Germinal center (tissue), 1 donor: ENCODE measurements around the gene PIGM.
"Not testable (repeated sequence)": the region's sequence is repeated elsewhere in the genome, so short reads cannot be mapped to it uniquely, and the experiment has no call there.

Experiments used
- DNase-seq: peaks from one replicate; pipeline ENCODE4 v3.0.0; 2012; ENCODE audit warnings: mixed read lengths, low spot score

Gene PIGM

DNA sequence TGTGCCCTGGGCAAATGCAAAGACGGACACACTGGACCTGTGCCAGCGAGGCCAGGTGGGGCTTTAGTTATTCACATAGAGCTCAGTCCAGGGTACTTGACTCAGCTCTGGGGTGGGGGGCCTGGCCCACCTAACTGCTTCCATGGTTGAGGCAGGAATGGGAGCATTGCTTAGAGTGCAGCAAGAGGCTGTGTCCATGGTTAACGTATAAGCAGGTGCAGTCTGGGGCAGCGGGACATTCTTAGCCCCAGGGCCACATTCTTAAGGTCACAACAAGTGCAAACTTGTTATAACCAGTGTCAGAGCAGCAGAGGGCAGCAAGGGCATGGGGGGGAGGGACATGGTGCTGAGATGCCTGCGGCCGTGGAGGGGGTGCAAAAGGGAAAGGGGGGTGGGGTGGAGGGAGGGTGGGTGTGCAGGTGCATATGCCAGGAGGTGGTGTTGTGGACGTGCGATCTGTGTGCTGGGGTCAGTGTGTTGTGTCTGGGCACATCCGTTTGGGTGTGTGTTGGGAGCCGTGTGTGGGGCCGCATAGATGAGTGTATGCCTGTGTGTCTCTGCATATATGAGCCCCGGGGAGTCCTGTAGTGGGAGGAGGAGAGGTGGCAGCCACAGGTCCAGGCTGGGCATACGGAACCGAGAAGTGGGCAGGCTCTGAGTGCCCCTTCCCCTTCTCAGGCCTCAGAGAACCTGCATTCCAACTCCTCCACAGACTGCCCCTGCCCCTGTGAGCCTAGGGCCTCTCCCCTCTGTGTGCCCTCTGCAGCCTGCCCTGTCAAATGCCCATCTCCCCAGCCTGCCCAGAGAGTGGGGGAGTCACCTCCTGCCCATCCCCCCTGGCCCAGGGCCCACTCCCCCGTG is 29.8 kb upstream of the PIGM start:
- no peak for DNase-seq

DNA sequence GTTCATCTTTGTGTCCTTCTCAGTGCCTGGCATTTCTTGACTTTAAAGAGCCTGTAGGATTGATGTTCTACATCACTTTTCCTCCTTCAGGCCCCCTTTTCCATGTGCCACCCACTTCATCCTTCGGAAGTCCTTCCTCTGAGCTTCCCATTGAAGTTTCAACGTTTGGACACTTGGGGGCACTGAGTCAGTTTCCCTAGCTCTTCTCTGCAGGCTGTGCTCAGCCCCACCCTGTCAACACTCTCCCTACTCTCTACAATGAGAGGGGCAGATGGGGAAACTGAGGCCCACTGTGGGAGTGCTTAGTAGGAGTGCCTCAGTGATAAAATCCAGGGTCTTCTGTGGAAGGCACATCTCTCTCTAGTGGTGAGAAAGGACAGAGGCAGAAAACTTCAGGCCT is 26.3 kb upstream of the PIGM start:
- DNase-seq: no peak

DNA sequence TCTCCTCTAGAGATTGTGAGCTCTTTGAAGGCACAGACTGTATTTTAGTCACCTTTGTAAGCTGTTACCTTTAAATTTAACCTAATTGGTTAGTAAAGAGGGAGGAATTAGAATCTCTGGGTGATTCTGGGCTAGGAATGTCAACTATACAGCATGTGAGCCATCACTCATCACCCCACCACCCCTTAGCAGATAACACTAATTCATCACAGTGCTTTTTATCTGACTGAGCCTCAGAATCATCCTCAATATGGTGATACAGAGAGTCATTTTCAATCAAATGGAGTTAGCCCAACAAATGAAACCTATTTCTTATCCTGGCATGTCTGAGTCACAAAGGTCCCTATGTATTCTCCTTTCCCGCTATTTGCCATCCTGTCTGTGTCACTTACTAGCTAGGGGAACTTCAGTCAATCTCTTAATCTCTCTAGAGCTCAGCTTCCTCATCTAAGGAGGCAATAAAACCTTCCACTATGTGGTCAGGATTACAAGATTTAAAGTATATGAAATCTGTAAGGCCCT is 24.9 kb upstream of the PIGM start:
- DNase-seq: no peak

DNA sequence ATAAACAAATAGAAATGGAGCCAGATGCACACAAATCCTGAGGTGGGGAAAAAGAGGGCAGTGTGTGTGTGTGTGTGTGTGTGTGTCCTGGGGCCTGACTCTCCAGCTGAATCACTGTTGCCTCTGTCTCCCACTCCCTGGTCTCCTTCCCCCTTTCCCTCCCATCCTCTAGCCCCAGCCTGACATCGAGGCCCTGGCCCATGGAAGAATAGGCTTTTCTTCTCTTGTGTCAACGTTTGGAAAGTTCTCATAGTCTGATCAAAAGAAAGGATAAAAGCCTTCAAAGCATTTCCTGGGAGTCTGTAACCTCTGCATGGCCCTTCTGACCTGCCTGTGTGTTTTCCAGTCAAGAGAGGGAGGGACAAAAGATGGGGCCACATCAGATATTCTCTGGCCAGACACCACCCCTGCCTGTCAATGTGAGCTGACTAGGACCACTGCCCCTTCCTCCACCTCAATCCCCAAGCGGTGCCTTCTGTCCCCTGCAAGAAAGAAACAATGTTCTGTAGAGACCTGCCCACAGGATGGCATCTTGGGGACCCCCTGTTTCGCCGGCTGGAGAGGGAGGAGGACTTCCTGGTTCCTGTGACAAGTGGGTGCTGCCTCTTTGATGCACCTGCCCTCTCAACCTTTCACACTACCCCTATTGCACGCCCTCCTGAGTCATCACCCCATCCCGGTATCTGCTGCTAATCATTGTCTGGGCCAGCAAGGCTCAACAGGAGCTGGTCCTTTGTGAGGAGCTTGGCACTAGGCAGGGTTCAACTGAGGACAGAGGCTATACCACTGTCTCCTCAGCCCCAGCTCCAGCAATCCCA is 22.0 kb upstream of the PIGM start:
- DNase-seq: no peak

DNA sequence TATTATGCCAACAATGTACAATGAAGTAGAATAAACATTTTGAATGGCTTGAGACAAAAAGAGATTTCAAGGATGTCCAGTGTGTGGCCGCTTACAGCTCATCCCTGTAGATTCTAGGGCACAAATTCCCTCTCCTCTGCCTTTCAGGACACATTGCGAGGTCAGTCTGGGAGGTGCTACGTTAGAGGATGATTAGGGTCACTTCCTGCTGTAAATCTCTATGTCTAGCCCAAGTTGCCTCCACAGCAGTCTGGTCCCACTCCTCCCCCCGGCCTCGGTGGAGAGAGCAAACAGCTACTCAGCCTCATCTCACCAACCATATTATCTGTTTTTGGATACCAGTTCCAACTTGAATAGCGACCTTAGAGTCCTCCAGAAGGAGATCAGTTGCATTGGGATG is 21.1 kb upstream of the PIGM start:
- DNase-seq: no peak

DNA sequence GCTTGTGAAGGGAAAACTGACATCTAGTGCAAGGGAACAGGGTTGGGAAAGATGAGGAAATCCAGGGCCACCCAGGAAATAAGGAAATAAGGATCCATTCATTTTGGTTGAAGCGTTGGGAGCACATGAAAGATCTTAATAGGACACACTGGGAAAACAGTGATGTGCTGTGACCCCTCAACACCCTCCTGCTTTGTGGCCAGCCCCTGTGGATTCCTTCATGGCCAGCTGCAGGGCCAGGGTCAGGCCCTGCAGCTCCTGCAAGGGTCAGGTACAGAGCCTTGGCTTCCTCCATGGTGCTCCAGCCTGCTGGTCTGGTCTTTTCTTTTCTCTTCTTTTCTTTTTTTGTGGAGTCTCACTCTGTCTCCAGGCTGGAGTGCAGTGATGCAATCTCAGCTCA is 18.8 kb upstream of the PIGM start:
- no peak for DNase-seq

DNA sequence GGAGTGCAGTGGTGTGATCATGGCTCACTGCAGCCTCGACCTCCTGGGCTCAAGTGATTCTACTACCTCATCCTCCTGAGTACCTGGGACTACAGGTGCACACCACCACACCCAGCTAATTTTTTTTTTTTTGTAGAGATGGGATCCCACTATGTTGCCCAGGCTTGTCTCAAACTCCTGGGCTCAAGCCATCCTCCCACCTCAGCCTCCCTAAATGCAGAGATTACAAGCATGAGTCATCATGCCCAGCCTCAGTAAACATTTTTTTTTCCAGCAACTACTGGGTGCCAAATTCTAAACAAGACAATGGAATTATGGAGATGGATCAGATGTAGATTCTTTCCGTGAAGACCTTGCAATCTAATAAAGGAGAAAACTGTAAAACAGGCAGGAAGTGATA is 18.4 kb upstream of the PIGM start:
- not testable (repeated sequence) for DNase-seq

DNA sequence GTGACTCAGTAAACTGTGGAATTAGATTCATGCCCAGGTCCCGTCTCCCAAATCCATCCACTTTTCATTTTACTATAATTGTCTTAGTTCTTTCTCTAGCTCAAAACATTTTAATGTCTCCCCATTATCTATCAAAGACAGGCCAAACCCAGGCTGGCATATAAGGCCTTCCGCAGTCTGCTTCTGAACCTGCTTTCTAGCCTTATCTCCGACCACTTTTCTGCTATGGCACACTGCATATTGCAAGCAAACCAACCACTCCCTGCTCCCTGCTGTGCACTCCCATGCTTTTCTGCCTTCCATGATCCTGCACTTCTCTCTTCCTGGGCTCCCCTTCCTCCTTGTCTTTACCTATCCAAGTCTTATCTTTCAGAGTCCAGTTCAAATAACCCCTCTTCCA is 17.3 kb upstream of the PIGM start:
- no peak for DNase-seq

DNA sequence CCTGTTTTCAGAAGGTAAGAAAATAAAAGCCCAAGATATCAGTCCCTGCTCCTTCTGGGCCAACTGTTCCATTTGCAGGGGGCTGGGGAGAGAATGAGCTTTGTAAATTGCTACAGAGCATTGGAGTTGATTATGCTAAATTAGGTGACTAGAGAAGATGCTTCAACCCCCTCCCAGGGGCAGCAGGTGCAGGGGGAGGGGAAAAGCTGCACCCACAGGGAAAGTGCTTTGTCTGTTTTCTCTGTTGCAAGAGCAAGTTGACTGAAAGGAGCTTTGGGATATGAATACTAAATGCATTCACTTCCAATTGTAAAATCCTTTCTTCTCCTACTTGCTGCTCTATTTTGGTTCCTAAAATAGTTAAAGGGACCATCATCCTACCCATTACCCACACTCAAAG is 16.5 kb upstream of the PIGM start:
- DNase-seq: no peak

DNA sequence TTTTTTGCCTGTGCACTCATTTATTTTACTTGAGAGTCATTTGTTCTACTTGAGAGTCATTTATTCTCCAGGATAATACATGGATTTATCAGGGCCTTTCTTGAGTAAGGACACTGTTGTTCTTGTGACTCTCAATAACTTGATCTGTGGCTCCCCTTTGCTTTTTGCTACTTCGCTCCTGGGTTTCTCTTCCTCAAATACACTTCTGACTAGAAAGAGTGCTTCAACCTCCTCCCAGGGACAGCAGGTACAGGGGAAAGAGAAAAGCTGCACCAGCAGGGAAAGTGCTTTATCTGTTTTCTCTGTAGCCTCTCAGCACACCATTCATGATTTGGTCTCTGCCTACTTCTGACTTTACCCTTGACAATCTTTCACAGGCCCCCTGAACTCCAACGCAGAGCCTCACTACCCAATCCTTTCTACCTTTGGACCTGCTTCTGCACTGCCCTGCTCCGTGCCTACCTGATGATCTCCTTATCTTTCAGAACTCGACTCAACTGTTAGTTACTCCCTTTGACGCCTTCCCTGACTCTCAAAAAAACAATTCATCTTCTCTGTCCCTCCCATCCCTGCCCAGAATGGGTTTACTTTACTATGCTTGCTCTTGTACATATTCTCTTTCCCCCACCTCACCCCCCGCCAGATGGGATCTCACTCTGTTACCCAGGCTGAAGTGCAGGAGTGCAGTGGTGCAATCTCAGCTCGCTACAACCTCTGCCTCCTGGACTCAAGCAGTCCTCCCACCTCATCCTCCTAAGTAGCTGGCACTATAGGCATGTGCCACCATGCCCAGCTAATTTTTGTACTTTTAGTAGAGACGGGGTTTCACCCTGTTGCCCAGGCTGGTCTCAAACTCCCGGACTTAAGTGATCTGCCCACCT is 15.6 kb upstream of the PIGM start:
- peak; percentile 42 for DNase-seq

DNA sequence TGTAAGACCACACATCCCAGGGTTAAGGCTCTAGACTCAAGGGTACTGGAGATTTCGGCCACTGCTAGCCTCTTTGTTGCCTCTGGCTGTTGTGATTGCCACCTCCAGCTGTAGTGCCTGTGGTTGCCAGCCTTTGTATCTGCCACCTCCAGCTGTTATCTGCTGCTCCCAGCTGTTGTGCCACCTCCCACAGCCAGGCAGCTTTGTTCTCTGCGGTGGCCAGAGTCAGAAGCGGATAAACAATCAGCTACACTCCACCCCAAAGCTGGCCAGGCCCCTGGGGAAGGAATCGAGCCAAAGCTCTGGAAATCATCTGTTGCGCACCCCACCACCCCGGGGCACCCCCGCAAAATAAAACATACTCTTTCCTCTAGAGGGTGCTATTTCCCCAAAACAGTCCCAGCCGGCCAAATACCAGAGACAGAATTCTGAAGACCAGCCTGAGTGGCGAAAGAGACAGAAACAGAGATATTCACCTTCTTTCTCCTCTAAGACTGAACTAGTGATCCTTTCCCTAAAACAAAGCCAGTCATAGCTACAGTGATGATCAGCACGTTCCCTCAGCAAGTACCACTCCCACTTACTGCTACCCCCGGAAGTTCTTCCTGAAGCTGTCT is 14.8 kb upstream of the PIGM start:
- peak; percentile 80 for DNase-seq

DNA sequence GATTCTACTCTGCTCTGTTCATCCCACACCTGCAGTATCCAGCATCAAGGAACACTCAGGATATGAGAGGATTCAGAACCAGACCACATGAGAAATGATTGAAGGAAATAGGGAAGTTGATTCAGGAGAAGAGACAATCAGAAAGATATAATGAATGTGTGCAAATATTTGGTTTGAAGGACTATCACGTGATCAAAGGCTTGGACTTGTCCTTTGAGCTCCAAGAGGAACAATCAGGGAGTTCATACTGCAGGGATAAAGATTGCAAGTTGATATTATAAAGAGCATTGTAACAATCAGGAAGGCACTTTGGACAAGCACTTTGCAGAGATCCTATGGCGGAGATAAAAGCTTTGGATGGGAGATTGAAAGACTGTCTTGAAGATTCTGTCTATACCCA is 13.9 kb upstream of the PIGM start:
- no peak for DNase-seq

DNA sequence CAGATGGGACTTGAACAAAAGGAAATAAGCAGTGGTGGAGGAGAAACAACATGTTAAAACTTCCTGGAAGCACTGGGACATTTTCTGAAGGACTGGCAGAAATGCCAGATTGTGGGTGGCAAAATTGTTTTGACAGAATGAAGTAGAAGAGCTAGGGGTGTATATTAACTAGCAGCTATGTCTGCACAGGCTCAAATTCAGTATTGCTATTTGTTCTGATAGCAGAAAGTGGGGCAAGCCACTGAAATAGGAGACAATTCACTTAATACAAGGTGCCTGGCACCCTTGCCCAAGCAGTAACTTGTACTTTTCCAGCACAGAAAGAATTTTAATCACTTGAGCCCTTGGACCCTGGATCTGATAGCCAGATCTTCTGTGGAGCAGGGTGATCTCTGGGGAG is 11.8 kb upstream of the PIGM start:
- DNase-seq: no peak

DNA sequence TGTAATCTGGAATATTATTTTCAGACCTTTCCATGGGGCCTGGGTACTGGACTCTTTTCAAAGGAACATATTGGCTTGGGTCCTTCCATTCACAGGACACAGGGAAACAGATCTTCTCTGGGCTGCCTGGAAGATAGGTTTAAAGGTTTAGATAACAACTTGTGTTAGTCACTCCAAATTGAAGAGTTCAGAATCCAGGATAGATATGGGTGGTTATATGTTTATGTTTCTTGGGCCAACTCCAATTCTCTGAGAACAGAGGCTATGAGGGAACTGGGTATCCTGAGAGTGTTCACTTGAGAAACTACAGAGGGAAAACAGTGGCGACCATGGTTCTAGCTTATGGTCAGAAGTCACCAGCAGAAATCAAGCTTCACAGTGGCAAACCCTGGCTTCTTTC is 8.7 kb upstream of the PIGM start:
- DNase-seq: no peak

DNA sequence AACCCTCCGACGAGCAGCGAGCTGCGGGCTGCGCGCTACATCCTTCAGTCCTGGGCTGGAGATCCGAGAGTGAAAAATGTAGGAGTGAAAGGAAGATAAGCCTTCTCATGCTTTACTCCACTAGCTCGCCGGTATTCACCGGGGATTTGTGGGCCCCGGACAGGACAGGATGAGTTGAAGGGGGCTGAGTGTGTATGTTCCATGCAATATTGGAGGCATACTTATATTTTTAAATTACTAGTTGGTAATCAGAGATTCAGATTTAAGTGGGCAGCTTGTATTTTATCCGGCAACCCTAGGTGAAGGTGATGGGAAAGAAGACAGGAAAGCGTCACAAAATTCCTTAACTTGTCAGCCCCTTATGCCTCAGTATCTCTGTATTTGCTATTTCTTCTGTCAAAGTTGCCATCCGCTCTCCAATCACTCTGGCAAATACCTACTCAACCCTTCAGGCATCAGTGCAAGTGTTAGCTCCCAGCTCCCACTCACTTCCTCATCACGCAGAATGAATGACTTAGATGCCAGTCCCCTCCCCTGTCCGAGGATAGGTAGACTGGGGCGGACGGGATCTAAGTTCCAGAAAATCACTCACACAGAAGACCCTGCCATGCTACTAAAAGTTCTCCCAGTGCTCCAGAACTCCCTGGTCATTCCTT is 503 bp upstream of the PIGM start:
- peak; percentile 20 for DNase-seq

DNA sequence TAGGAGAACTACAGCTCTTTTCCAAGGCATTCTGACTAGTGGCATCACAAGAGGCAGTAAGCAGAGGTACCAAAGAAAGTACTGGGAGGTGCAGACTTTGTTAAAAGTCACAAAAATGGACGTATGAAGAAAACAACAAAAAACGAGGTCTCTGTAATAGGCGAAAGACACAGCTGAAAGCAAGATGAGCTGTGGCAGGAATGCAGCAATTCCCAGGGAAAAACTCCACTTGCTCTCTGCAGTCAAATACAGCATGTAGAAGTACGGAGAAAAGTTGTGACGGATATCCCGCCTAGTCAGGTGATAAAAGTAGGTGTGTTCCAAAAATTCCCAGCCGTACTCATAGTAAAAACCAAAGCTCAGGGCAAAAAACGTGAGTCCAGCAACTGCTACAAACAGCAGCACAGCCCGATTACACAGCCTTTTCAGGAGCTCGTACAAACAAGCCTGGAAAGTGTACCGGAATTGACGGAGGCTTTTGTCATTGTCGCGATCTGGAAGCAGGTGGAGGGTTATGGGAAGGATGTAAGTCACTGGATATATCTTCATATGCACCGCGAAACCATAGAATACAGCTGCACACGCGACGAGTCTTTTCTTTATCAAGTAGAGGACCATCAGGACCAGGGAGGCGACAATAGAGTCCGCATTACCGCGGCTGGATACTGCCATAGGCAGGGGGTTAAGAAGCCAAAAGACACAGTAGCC is 979 bp downstream of the PIGM start:
- DNase-seq: peak; percentile 27

DNA sequence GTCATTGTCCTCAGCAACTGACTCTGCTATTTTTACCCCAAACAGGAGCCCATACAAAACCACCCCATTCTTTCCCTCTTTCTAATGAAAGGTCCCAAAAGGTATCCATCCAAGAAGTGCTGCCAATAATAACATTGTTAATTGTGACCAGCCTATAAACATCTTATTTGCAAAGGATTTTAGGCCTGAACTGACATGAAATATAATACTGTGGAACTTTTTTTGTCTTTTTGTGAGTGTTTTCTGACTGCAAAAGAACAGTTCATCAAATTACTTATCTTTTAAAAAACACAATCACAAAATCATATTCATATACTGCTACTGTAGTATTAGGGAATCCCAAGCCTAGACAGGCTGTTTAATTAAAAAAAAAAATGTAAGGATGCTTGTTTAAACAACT is 3.4 kb downstream of the PIGM start:
- no peak for DNase-seq

DNA sequence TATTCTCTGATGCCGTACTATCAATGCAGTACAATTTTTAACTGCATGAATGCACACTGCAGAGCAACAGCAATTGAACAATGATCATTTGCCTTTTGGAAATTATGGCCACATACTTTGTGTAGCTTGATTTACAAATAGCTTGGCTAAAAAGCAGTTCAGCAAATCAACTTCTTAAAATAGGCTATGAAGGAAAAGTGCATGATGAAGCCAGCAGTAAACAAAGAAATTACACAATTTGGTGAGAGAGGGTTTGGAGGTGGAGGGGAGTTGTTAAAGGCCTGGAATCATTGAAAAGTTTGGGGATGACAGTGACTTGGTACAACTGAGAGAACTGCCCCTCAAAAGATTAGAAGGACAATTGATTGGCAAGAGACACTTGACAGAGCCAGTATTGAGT is 6.5 kb downstream of the PIGM start:
- DNase-seq: no peak

DNA sequence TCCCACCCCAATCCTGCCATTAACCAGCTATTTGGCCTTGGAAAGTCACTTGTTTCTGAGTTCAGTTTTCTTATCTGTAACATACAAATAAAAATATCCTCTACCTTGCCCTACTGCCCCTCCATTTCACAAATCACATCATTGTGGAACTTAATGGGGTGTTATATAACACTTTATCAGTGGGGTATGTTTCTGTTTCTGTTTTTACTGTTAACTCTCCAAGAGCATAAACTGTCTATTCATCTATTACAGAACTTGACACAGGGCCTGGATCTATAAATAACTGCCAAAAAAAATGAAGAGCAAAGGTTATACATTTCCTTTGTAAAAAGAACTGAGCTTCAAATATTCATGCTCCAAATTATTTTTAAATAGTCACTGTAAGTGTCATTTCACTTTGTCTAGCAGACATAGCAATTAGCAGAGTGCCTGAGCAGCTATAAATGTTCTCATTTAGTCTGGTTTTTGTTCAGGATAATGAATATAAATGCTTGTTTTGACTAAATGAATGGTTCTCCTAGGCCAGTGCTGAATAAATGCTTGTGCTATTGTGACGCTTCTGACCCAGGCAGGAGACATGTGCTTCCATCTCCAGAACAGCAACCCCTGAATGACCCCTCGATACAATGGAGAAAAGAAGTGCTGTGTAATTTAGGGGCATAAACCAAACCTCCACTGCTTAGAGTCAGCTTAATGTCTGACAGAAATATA is 7.4 kb downstream of the PIGM start:
- no peak for DNase-seq
